Osteocyte (in vitro differentiated cells): ENCODE measurements around the gene SLC7A1. TPM values are rescaled to one million over a fixed set of nuclear protein-coding genes. Genes with fewer than 3 reads are reported as not detected.

Experiments used
- DNase-seq: peaks from one replicate; pipeline ENCODE4 v3.0.0; 2021; ENCODE audit warnings: mixed read lengths; ENCODE audit not compliant: unreplicated experiment; ENCODE audit errors: extremely low spot score
- H3K27ac Mint-ChIP-seq: one replicate; pipeline ENCODE4 v1.8.0; 2021; ENCODE audit warnings: mild to moderate bottlenecking, mixed read lengths; ENCODE audit not compliant: unreplicated experiment
- H3K27me3 Mint-ChIP-seq: one replicate; pipeline ENCODE4 v1.8.0; 2021; ENCODE audit warnings: mixed read lengths; ENCODE audit not compliant: unreplicated experiment
- H3K36me3 Mint-ChIP-seq: one replicate; pipeline ENCODE4 v1.8.0; 2021; ENCODE audit warnings: mixed read lengths; ENCODE audit not compliant: unreplicated experiment
- H3K4me1 Mint-ChIP-seq: one replicate; pipeline ENCODE4 v1.8.0; 2021; ENCODE audit warnings: mixed read lengths; ENCODE audit not compliant: unreplicated experiment
- H3K4me3 Mint-ChIP-seq: one replicate; pipeline ENCODE4 v1.8.0; 2021; ENCODE audit warnings: mild to moderate bottlenecking, moderate library complexity, mixed read lengths; ENCODE audit not compliant: unreplicated experiment
- H3K9me3 Mint-ChIP-seq: one replicate; pipeline ENCODE4 v1.8.0; 2021; ENCODE audit warnings: mixed read lengths; ENCODE audit not compliant: unreplicated experiment
- total RNA-seq: library from RNA; stranded (reverse); gene quantifications from 2 replicates; pipeline ENCODE4 v1.2.1, GENCODE V29; 2021
- TF ChIP-seq, protein P1 (sequence below): fragments of 200-600 bp; sonication (generic); IDR thresholded peaks from 2 replicates; pipeline ENCODE4 v1.5.0; 2021; ENCODE audit warnings: antibody characterized with exemption, mild to moderate bottlenecking, moderate library complexity

SLC7A1 gene
- total RNA-seq, 1 donor from 2014 or later, result 84.0 TPM

- no peak overlapping the region for H3K4me3 Mint-ChIP-seq
- no peak for DNase-seq
- peaks cover 5% of the 10 kb centered on the region for H3K27me3 Mint-ChIP-seq
- H3K27ac Mint-ChIP-seq, result no peak overlapping the region
- H3K36me3 Mint-ChIP-seq, result peaks cover 10% of the 10 kb centered on the region
- H3K4me1 Mint-ChIP-seq, result peaks cover 34% of the 10 kb centered on the region
- TF ChIP-seq, protein P1, sequence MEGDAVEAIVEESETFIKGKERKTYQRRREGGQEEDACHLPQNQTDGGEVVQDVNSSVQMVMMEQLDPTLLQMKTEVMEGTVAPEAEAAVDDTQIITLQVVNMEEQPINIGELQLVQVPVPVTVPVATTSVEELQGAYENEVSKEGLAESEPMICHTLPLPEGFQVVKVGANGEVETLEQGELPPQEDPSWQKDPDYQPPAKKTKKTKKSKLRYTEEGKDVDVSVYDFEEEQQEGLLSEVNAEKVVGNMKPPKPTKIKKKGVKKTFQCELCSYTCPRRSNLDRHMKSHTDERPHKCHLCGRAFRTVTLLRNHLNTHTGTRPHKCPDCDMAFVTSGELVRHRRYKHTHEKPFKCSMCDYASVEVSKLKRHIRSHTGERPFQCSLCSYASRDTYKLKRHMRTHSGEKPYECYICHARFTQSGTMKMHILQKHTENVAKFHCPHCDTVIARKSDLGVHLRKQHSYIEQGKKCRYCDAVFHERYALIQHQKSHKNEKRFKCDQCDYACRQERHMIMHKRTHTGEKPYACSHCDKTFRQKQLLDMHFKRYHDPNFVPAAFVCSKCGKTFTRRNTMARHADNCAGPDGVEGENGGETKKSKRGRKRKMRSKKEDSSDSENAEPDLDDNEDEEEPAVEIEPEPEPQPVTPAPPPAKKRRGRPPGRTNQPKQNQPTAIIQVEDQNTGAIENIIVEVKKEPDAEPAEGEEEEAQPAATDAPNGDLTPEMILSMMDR, result no peak
- no peaks in the 10 kb centered on the region for H3K9me3 Mint-ChIP-seq
Observed at GRCh38 chr13:29507356-29507755, 88.1 kb downstream of the SLC7A1 start.

DNA sequence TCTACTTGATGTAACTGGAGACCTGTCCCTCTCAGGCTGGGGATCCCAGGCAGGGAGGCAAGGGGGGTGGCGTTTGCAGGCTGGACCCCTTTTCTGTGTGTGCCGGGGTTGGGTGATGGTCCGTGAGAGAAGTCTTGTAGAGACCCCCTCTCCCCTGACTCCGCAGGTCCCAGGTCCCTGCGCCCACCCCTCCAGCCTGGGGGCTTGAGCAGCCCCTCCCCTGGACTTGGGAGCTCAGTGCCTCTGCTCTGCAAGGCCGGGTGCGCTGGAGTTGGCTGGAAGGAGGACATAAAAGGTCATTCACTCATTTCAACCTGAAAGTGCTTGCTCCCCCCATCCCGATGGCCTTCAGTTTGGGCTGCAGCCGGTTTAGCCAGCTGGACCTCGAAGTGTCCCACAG, 89.5 kb downstream of the SLC7A1 start:
- Mint-ChIP-seq H3K4me3 (no peak overlapping the region), H3K9me3 (no peaks in the 10 kb centered on the region), H3K27me3 (peaks cover 5% of the 10 kb centered on the region), H3K36me3 (peaks cover 2% of the 10 kb centered on the region), H3K4me1 (peaks cover 25% of the 10 kb centered on the region), H3K27ac (no peak overlapping the region)
- TF ChIP-seq, protein P1, result no peak
- no peak for DNase-seq

GRCh38 chr13:29505511-29505910, 90.0 kb downstream of the SLC7A1 start:
- H3K27ac Mint-ChIP-seq, result no peak overlapping the region
- no peaks in the 10 kb centered on the region for H3K9me3 Mint-ChIP-seq
- DNase-seq, result no peak
- H3K36me3 Mint-ChIP-seq, result no peaks in the 10 kb centered on the region
- H3K27me3 Mint-ChIP-seq, result peaks cover 5% of the 10 kb centered on the region
- no peak overlapping the region for H3K4me3 Mint-ChIP-seq
- TF ChIP-seq, protein P1, result no peak
- H3K4me1 Mint-ChIP-seq, result peaks cover 25% of the 10 kb centered on the region

DNA sequence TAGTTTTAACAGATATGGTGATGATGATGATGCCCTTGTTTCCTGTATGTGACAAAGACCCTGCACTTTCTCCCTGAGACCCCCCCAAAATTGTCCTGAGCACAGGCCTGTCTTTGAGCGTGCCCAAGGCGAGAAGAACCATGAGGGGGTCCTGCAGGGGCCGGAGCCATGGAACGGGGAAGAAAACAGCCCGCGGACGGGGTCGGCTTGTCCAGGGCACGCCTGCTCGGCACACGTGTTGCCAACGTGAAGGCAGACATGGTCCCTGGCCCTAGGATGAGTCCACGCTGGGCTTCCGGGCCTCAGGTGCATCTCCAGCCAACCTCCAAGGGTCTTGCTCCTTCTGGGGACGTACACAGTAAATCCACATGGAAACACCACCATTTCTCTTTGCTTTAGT, 90.8 kb downstream of the SLC7A1 start:
- TF ChIP-seq, protein P1, result no peak
- no peak for DNase-seq
- H3K27ac Mint-ChIP-seq, result no peak overlapping the region
- peaks cover 5% of the 10 kb centered on the region for H3K27me3 Mint-ChIP-seq
- no peaks in the 10 kb centered on the region for H3K9me3 Mint-ChIP-seq
- no peak overlapping the region for H3K4me3 Mint-ChIP-seq
- H3K4me1 Mint-ChIP-seq, result peaks cover 20% of the 10 kb centered on the region
- no peaks in the 10 kb centered on the region for H3K36me3 Mint-ChIP-seq

DNA sequence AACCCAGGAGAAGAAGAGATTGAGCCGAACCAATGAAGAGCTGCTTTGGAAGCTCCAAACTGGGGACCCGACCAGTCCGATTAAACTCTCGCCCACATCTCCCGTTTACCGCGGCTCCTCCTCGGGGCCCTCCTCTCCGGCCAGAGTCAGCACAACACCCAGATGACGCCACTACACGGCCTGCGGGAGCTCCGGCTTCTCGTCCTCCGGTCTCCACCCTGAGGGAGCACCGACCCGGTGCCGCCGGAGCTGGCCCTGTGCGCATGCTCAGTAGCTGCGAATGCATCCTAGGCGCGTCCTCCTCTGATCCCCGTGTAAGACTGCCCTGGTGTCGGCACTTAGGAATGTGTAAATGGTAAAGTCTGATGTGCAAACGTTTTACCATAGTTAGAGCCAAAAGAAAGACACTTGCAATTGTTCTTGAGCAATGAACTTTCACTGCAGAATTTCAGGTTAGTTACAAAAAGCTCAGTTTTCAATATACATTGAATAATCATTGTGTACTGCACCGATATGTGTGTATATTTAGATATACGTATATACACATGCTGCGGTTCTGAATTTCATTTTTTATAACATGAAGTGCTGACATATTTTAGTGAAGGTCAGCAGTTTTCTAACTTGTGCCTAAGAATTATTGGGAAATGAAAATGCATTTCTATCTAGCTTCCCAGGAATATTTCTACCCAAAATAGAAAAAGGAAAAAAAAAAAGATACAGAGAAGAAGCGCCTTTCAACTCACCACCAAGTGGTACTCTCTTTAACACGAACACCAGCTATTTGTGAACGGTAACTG, 92.2 kb downstream of the SLC7A1 start:
- Mint-ChIP-seq H3K27me3 (peaks cover 5% of the 10 kb centered on the region), H3K9me3 (no peaks in the 10 kb centered on the region), H3K4me3 (no peak overlapping the region), H3K27ac (no peak overlapping the region), H3K4me1 (peaks cover 12% of the 10 kb centered on the region), H3K36me3 (no peaks in the 10 kb centered on the region)
- TF ChIP-seq, protein P1, result no peak
- no peak for DNase-seq
